Measurements from ENCODE around the gene VNN1.
"Not testable (repeated sequence)": the region's sequence is repeated elsewhere in the genome, so short reads cannot be mapped to it uniquely, and the experiment has no call there.

Gene VNN1

GRCh38 chr6:132690678-132691077 is 23.2 kb downstream of the VNN1 start:
- DNase-seq (ENCODE audit: low spot score), result no peak
- no peak for TF ChIP-seq CTCF (IDR thresholded peaks at IDR 0.05; ENCODE audit: extremely low read depth, missing control alignments)

GRCh38 chr6:132687306-132687705 is 26.5 kb downstream of the VNN1 start:
- TF ChIP-seq CTCF (IDR thresholded peaks at IDR 0.05; ENCODE audit: extremely low read depth, missing control alignments), result no peak
- DNase-seq (ENCODE audit: low spot score), result no peak

GRCh38 chr6:132686531-132686930 is 27.3 kb downstream of the VNN1 start:
- no peak for TF ChIP-seq CTCF (IDR thresholded peaks at IDR 0.05; ENCODE audit: extremely low read depth, missing control alignments)
- no peak for DNase-seq (ENCODE audit: low spot score)

- no peak for DNase-seq (ENCODE audit: low spot score)
- TF ChIP-seq CTCF (IDR thresholded peaks at IDR 0.05; ENCODE audit: extremely low read depth, missing control alignments), result no peak
Measured at GRCh38 chr6:132685009-132685408, 28.8 kb downstream of the VNN1 start.

GRCh38 chr6:132684272-132684671 is 29.6 kb downstream of the VNN1 start:
- DNase-seq (ENCODE audit: low spot score), result no peak
- TF ChIP-seq CTCF (IDR thresholded peaks at IDR 0.05; ENCODE audit: extremely low read depth, missing control alignments), result no peak

- DNase-seq (ENCODE audit: low spot score), result no peak
- TF ChIP-seq CTCF (IDR thresholded peaks at IDR 0.05; ENCODE audit: extremely low read depth, missing control alignments), result no peak
Measured at GRCh38 chr6:132683543-132683942, 30.3 kb downstream of the VNN1 start.

- DNase-seq (ENCODE audit: low spot score), result not testable (repeated sequence)
Measured at GRCh38 chr6:132679094-132679493, 34.8 kb downstream of the VNN1 start.

- DNase-seq (ENCODE audit: low spot score), result no peak
- TF ChIP-seq CTCF (IDR thresholded peaks at IDR 0.05; ENCODE audit: extremely low read depth, missing control alignments), result no peak
Measured at GRCh38 chr6:132675749-132676148, 38.1 kb downstream of the VNN1 start.
